Gastroesophageal sphincter (tissue), 3 donors: ENCODE data around the gene LRRC8C.

ENCODE experiments used
- CTCF ChIP-seq, 4 experiments: fragments of 200-600 bp in 2 of 4; fragments of 450-650 bp in 2 of 4; sonication (generic) in 1 of 4; IDR thresholded peaks; one replicate each; pipeline ENCODE4 v1.5.1; 2017 to 2019; ENCODE audit warnings: antibody characterized with exemption in 4 of 4, mild to moderate bottlenecking in 2 of 4, moderate library complexity in 2 of 4
- EP300 ChIP-seq: sonication (generic); formaldehyde crosslinking; IDR thresholded peaks from one replicate; pipeline ENCODE4 v1.6.1; 2017; ENCODE audit warnings: antibody characterized with exemption, mild to moderate bottlenecking
- POLR2A ChIP-seq, 2 donors: fragments of 450-650 bp; IDR thresholded peaks; one replicate each; pipeline ENCODE4 v1.6.1; 2017; ENCODE audit warnings: antibody characterized with exemption in 2 of 2, mild to moderate bottlenecking in 2 of 2, moderate library complexity in 1 of 2
- POLR2AphosphoS5 ChIP-seq: sonication (generic); formaldehyde crosslinking; IDR thresholded peaks from one replicate; pipeline ENCODE4 v1.6.1; 2017; ENCODE audit warnings: antibody characterized with exemption

GRCh38 chr1:89659322-89660081, 26.6 kb downstream of the LRRC8C start:
- TF ChIP-seq CTCF (IDR thresholded peaks at IDR 0.05) (no peak), POLR2AphosphoS5 (no peak), POLR2A (IDR thresholded peaks at IDR 0.05) (no peak), EP300 (no peak)
